B cell (primary cell): ENCODE results near the gene CCDC192.

ENCODE experiments used
- CTCF ChIP-seq: fragments of 200-600 bp; IDR thresholded peaks from one replicate; pipeline ENCODE4 v1.8.0; 2022; ENCODE audit warnings: antibody characterized with exemption, mild to moderate bottlenecking
- EZH2 ChIP-seq: IDR thresholded peaks from 2 replicates; pipeline ENCODE4 v1.6.1; 2012; ENCODE audit warnings: borderline replicate concordance, low read depth, mild to moderate bottlenecking, moderate library complexity, low read length; ENCODE audit not compliant: insufficient read depth, poor library complexity, severe bottlenecking

DNA sequence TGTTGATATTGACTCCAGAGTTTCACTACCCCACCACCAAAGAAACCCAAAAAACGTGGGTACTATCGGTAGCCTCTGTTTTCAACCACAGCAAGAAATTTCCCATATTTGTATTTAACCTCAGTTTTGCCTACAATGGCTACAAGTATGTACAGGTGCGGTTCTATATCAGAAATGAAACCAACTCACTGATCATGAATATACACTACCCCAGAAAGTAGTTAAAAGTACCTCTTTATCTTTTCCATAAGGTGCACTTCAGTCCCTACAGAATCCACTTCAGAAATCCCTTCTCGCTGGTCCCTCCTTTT is 239.8 kb downstream of the CCDC192 start:
- TF ChIP-seq CTCF: no peak
- TF ChIP-seq EZH2: no peak
